Adrenal gland (tissue), 5 donors: ENCODE measurements around the gene ZNF630.

ENCODE experiments used
- CTCF ChIP-seq, 6 experiments: fragments of 450-650 bp in 4 of 6; fragments of 200-600 bp in 2 of 6; sonication (generic) in 1 of 6; IDR thresholded peaks; 1 replicate in 5 of 6; 2 replicates in 1 of 6; pipeline versions ENCODE4 v1.5.1 to v1.8.0; 2016 to 2021; ENCODE audit warnings: antibody characterized with exemption in 6 of 6, mild to moderate bottlenecking in 2 of 6, moderate library complexity in 1 of 6
- POLR2A ChIP-seq, 2 donors: fragments of 450-650 bp; IDR thresholded peaks; one replicate each; pipeline ENCODE4 v1.6.1; 2017; ENCODE audit warnings: antibody characterized with exemption in 2 of 2, mild to moderate bottlenecking in 2 of 2, moderate library complexity in 1 of 2
- donor health status: DM: no; HTN: no; CAD: no.

DNA sequence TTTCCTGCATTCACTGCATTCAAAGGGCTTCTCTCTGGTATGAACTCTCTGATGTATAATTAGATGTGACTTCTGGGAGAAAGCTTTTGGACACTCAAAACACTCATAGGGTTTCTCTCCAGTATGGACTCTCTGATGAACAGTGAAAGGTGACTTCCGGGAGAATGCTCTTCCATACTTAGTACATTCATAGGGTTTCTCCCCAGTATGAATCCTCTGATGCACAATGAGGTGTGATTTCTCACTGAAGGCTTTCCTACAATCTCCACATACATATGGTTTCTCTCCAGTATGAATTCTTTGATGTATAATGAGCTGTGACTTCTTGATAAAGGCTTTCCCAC is 12.2 kb downstream of the ZNF630 start:
- no peak for TF ChIP-seq CTCF (IDR thresholded peaks at IDR 0.05)
- no peak for TF ChIP-seq POLR2A (IDR thresholded peaks at IDR 0.05)
